CD14-positive monocyte (primary cell): ENCODE results near the gene ABCC4. TPM values are rescaled to one million over a fixed set of nuclear protein-coding genes. Genes with fewer than 3 reads are reported as not detected.

Experiments
- DNase-seq, 3 donors: peaks; one replicate each; pipeline ENCODE4 v3.0.0-alpha.2; 2011 to 2022
- H2AFZ ChIP-seq: 2 replicates; pipeline ENCODE4 v1.6.0; 2012; ENCODE audit warnings: mild to moderate bottlenecking, low read depth, low read length, inconsistent platforms; ENCODE audit not compliant: insufficient read depth, poor library complexity, severe bottlenecking
- H3K27ac ChIP-seq, 2 donors: 1 replicate in 1 of 2; 2 replicates in 1 of 2; pipeline ENCODE4 v1.5.1; 2012 to 2013; ENCODE audit warnings: low read length in 2 of 2, control low read depth in 1 of 2, inconsistent platforms in 1 of 2, low read depth in 1 of 2, mild to moderate bottlenecking in 1 of 2
- H3K27me3 ChIP-seq, 2 donors: one replicate each; pipeline versions ENCODE4 v1.6.0 to v1.6.1; 2011 to 2013; ENCODE audit warnings: low read length in 2 of 2; ENCODE audit not compliant: control insufficient read depth in 2 of 2, insufficient read depth in 2 of 2
- H3K36me3 ChIP-seq, 2 donors: replicated peaks in 1 of 2; 1 replicate in 1 of 2; 2 replicates in 1 of 2; pipeline versions ENCODE4 v1.5.1 to v1.6.1; 2012 to 2013; ENCODE audit warnings: low read length in 2 of 2, control low read depth in 1 of 2, inconsistent platforms in 1 of 2, mild to moderate bottlenecking in 1 of 2; ENCODE audit not compliant: insufficient read depth in 2 of 2, control insufficient read depth in 1 of 2
- H3K4me1 ChIP-seq, 2 donors: 1 replicate in 1 of 2; 2 replicates in 1 of 2; pipeline versions ENCODE4 v1.5.1 to v1.6.1; 2012 to 2013; ENCODE audit warnings: low read length in 2 of 2, control low read depth in 1 of 2, inconsistent platforms in 1 of 2, mild to moderate bottlenecking in 1 of 2, moderate library complexity in 1 of 2; ENCODE audit not compliant: insufficient read depth in 2 of 2, control insufficient read depth in 1 of 2
- H3K4me2 ChIP-seq: replicated peaks from 2 replicates; pipeline ENCODE3; 2012; ENCODE audit warnings: low read length, moderate library complexity, mild to moderate bottlenecking; ENCODE audit not compliant: poor library complexity, severe bottlenecking; ENCODE audit errors: extremely low read depth
- H3K4me3 ChIP-seq, 3 experiments: fragments of 200-600 bp in 1 of 3; sonication (generic) in 1 of 3; replicated peaks in 1 of 3; 1 replicate in 2 of 3; 2 replicates in 1 of 3; pipeline ENCODE4 v1.5.1; 2011 to 2013; ENCODE audit warnings: low read length in 3 of 3, mild to moderate bottlenecking in 3 of 3, control low read depth in 2 of 3, low read depth in 2 of 3, inconsistent platforms in 1 of 3, moderate library complexity in 1 of 3
- H3K79me2 ChIP-seq: 2 replicates; pipeline ENCODE4 v1.6.0; 2012; ENCODE audit warnings: mild to moderate bottlenecking, control low read depth, inconsistent platforms, low read length, moderate library complexity; ENCODE audit not compliant: insufficient read depth
- H3K9ac ChIP-seq: 2 replicates; pipeline ENCODE4 v1.6.0; 2017; ENCODE audit warnings: low read length, mild to moderate bottlenecking; ENCODE audit not compliant: insufficient read depth, poor library complexity, severe bottlenecking
- H3K9me3 ChIP-seq, 2 donors: replicated peaks in 1 of 2; 1 replicate in 1 of 2; 2 replicates in 1 of 2; pipeline versions ENCODE4 v1.5.1 to v1.6.1; 2012 to 2013; ENCODE audit warnings: low read length in 2 of 2, control low read depth in 1 of 2; ENCODE audit not compliant: control insufficient read depth in 1 of 2, insufficient read depth in 1 of 2
- H4K20me1 ChIP-seq: 2 replicates; pipeline ENCODE4 v1.6.0; 2012; ENCODE audit warnings: mild to moderate bottlenecking, low read length, control low read depth, moderate library complexity; ENCODE audit not compliant: insufficient read depth
- H3K27ac Mint-ChIP-seq, 7 donors: one replicate each; pipeline ENCODE4 v1.8.0; 2020; ENCODE audit warnings: mild to moderate bottlenecking in 7 of 7, mixed read lengths in 7 of 7, moderate library complexity in 6 of 7, inconsistent platforms in 2 of 7
- H3K27me3 Mint-ChIP-seq, 3 donors: one replicate each; pipeline ENCODE4 v1.8.0; 2021 to 2022; ENCODE audit warnings: low read depth in 3 of 3, mild to moderate bottlenecking in 3 of 3, mixed read lengths in 3 of 3, moderate library complexity in 3 of 3, inconsistent platforms in 1 of 3
- H3K36me3 Mint-ChIP-seq, 2 donors: one replicate each; pipeline ENCODE4 v1.8.0; 2020; ENCODE audit warnings: mixed read lengths in 2 of 2, inconsistent platforms in 1 of 2, mild to moderate bottlenecking in 1 of 2
- H3K4me1 Mint-ChIP-seq: one replicate; pipeline ENCODE4 v1.8.0; 2020; ENCODE audit warnings: mild to moderate bottlenecking, mixed read lengths
- H3K4me3 Mint-ChIP-seq, 2 donors: one replicate each; pipeline ENCODE4 v1.8.0; 2020; ENCODE audit warnings: mild to moderate bottlenecking in 2 of 2, mixed read lengths in 2 of 2, moderate library complexity in 1 of 2
- H3K9me3 Mint-ChIP-seq, 7 donors: one replicate each; pipeline ENCODE4 v1.8.0; 2020 to 2022; ENCODE audit warnings: mixed read lengths in 7 of 7, mild to moderate bottlenecking in 6 of 7, moderate library complexity in 6 of 7, inconsistent platforms in 2 of 7
- WGBS: methylation state at CpG from one replicate; pipeline ENCODE4 v1.1.5; 2013; ENCODE audit warnings: missing lambda C conversion rate; ENCODE audit not compliant: insufficient coverage; 5-methylcytosine and 5-hydroxymethylcytosine counted together
- intact Hi-C, 2 donors: fragments of 100-400 bp; cut with micrococcal nuclease; formaldehyde crosslinking; loops; one replicate each; pipeline versions ENCODE4 v1.15.0 to v1.15.1; 2023
- polyA plus RNA-seq, 3 donors: library from polyadenylated mRNA; depleted of rRNA in 1 of 3; unstranded in 2 of 3; stranded (reverse) in 1 of 3; fragments of 300-500 nt in 2 of 3; fragments of >200 nt in 1 of 3; fragmentation: Illumina TruSeq in 2 of 3; gene quantifications; 1 replicate in 2 of 3; 2 replicates in 1 of 3; pipeline ENCODE4 v1.2.3, GENCODE V29; 2012 to 2021
- TF ChIP-seq, protein P1 (sequence below): fragments of 200-600 bp; IDR thresholded peaks from one replicate; pipeline ENCODE4 v1.8.0; 2022; ENCODE audit warnings: antibody characterized with exemption, mild to moderate bottlenecking

ABCC4 gene
- polyA plus RNA-seq, 3 donors = 0.96 to 2.5 (median 1.7) TPM

DNA sequence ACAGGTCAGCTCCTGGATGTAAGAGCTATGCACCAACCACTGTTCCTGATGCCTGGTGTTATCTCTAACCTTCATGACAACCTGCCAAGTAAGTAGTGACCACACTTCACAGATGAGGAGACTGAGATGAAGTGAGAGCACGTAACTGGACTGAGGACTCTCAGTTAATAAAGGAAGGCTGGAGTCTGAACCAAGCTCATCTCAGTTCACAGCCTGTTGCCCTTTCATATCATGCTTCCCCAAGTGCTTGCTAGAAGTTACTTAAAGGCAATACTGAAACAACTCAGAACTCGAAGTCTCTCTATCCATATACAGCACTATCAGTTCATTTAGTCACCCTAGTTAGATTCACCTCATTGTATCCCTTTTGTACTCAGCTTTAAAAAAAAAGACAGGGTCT, 119.7 kb downstream of the ABCC4 start:
- Histone ChIP-seq H3K27me3 (no peaks in the 10 kb centered on the region), H3K4me1 (peaks cover 19 to 24% of the 10 kb centered on the region in 2 donors), H2AFZ (no peak overlapping the region), H3K27ac (no peak overlapping the region), H3K79me2 (no peaks in the 10 kb centered on the region), H4K20me1 (no peaks in the 10 kb centered on the region), H3K4me2 (no peak overlapping the region), H3K4me3 (no peak overlapping the region), H3K36me3 (no peaks in the 10 kb centered on the region), H3K9ac (no peak overlapping the region), H3K9me3 (no peaks in the 10 kb centered on the region)
- DNase-seq = no peak
- intact Hi-C loops = no loop called here
- H3K36me3 Mint-ChIP-seq = peaks cover 5 to 12% of the 10 kb centered on the region in 2 donors
- H3K27me3 Mint-ChIP-seq = no peaks in the 10 kb centered on the region
- H3K4me3 Mint-ChIP-seq = no peak overlapping the region
- WGBS = 100% methylated on average over 1 of the region's 2 CpGs
- H3K9me3 Mint-ChIP-seq = peaks cover 0 to 2% (median 0%) of the 10 kb centered on the region in 7 donors
- no peak overlapping the region for H3K27ac Mint-ChIP-seq
- H3K4me1 Mint-ChIP-seq = peaks cover 30% of the 10 kb centered on the region
- TF ChIP-seq, protein P1, sequence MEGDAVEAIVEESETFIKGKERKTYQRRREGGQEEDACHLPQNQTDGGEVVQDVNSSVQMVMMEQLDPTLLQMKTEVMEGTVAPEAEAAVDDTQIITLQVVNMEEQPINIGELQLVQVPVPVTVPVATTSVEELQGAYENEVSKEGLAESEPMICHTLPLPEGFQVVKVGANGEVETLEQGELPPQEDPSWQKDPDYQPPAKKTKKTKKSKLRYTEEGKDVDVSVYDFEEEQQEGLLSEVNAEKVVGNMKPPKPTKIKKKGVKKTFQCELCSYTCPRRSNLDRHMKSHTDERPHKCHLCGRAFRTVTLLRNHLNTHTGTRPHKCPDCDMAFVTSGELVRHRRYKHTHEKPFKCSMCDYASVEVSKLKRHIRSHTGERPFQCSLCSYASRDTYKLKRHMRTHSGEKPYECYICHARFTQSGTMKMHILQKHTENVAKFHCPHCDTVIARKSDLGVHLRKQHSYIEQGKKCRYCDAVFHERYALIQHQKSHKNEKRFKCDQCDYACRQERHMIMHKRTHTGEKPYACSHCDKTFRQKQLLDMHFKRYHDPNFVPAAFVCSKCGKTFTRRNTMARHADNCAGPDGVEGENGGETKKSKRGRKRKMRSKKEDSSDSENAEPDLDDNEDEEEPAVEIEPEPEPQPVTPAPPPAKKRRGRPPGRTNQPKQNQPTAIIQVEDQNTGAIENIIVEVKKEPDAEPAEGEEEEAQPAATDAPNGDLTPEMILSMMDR = no peak

DNA sequence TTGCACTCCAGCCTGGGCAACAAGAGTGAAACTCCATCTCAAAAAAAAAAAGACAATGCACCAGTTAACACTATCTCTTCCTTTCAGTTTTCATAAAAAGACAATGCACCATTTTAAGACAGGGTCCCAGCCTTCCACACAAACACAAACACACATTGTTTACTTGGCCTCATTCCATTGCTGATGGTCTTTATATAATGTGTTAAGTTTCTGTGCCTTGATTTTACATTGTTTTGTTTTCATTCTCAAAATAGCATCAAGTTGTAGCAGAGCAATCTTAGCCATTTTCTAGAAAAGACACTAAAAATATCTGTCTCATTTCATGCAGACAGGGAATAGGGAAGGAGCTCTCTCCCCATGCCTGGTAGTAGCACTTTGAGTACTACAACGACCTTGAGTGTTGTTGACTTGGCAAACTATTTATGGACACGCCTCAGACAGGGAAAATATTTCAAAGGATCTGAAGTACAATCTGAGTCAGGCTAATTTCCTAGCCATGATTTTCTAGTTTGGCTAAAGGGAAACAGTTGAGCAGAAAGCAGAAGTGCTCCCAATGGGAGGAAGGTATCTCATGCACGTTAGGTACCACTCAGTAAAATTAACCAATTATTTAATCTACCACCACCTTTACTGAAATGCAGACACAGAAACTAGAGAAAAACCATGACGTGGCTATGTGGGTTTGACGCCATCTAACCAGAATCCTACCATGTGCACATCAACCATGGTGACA, 120.6 kb downstream of the ABCC4 start:
- no peak for DNase-seq
- WGBS = 94% methylated on average over 2 of the region's 5 CpGs
- H3K27ac ChIP-seq = no peak overlapping the region
- Mint-ChIP-seq H3K36me3 (peaks cover 8 to 16% of the 10 kb centered on the region in 2 donors), H3K27me3 (peaks cover 0 to 2% (median 0%) of the 10 kb centered on the region in 3 donors), H3K9me3 (peaks cover 0 to 2% (median 0%) of the 10 kb centered on the region in 7 donors), H3K4me3 (no peak overlapping the region), H3K27ac (no peak overlapping the region), H3K4me1 (peaks cover 23% of the 10 kb centered on the region)
- H3K36me3 ChIP-seq = no peaks in the 10 kb centered on the region
- no peak overlapping the region for H3K4me2 ChIP-seq
- H4K20me1 ChIP-seq = no peaks in the 10 kb centered on the region
- peaks cover 12 to 16% of the 10 kb centered on the region in 2 donors for H3K4me1 ChIP-seq
- H3K9ac ChIP-seq = no peak overlapping the region
- H2AFZ ChIP-seq = no peak overlapping the region
- intact Hi-C loops = no loop called here
- no peaks in the 10 kb centered on the region for H3K9me3 ChIP-seq
- TF ChIP-seq, protein P1 = no peak
- no peaks in the 10 kb centered on the region for H3K79me2 ChIP-seq
- no peak overlapping the region for H3K4me3 ChIP-seq
- H3K27me3 ChIP-seq = no peaks in the 10 kb centered on the region
